Panc1 (cell line): ENCODE results near the gene PERCC1. TPM values are rescaled to one million over a fixed set of nuclear protein-coding genes. Genes with fewer than 3 reads are reported as not detected.

Experiments used
- ATAC-seq: fragments of 200-7000 bp; cut with Tn5 transposase; 2 replicates; pipeline ENCODE4 v1.9.1; 2020; ENCODE audit warnings: mild to moderate bottlenecking, moderate library complexity
- BruUV-seq: library from RNA; stranded (reverse); fragments of 400-500 nt; replicated peaks from 2 replicates; lab custom pipeline; 2021; lab: Mats Ljungman, UMichigan
- CTCF ChIA-PET: fragments of 300-600 bp; sonication (Branson Sonifier 250); formaldehyde crosslinking; loops from one replicate; lab custom pipeline; 2022; ENCODE audit warnings: antibody characterized with exemption; lab: Charles Lee
- POLR2A ChIA-PET: fragments of 300-600 bp; sonication (Branson Sonifier 250); formaldehyde crosslinking; loops from one replicate; lab custom pipeline; 2022; ENCODE audit warnings: antibody characterized with exemption; lab: Charles Lee
- DNase-seq: peaks from one replicate; pipeline ENCODE4 v3.0.0-alpha.2; 2010; ENCODE audit warnings: low read depth, low spot score
- H3K27ac ChIP-seq: 2 replicates; pipeline ENCODE4 v1.5.1; 2011; ENCODE audit warnings: mild to moderate bottlenecking, low read length, inconsistent platforms
- H3K27me3 ChIP-seq: fragments of 200-500 bp; sonication (Bioruptor generic); 2 replicates; pipeline ENCODE4 v1.6.0; 2014; ENCODE audit warnings: low read length, inconsistent platforms; ENCODE audit not compliant: control insufficient read depth, insufficient read depth
- H3K36me3 ChIP-seq: fragments of 200-500 bp; sonication (Bioruptor generic); 2 replicates; pipeline ENCODE4 v1.5.1; 2014; ENCODE audit warnings: inconsistent platforms, mild to moderate bottlenecking, low read length, moderate library complexity; ENCODE audit not compliant: control insufficient read depth, insufficient read depth
- H3K4me1 ChIP-seq: 2 replicates; pipeline ENCODE4 v1.5.1; 2011; ENCODE audit warnings: inconsistent platforms, mild to moderate bottlenecking, low read length, moderate library complexity; ENCODE audit not compliant: control insufficient read depth, insufficient read depth
- H3K4me3 ChIP-seq, 2 experiments: 2 replicates each; pipeline ENCODE4 v1.5.1; 2011 to 2012; ENCODE audit warnings: low read depth in 2 of 2, low read length in 2 of 2, mild to moderate bottlenecking in 2 of 2, inconsistent platforms in 1 of 2, moderate library complexity in 1 of 2
- H3K9me3 ChIP-seq: fragments of 200-500 bp; sonication (Bioruptor generic); 2 replicates; pipeline ENCODE4 v1.5.1; 2014; ENCODE audit warnings: low read depth, mild to moderate bottlenecking, inconsistent platforms, low read length, moderate library complexity; ENCODE audit not compliant: control insufficient read depth, insufficient read depth
- CTCF ChIP-seq: fragments of 450-650 bp; IDR thresholded peaks from 2 replicates; pipeline ENCODE4 v1.5.1; 2017; ENCODE audit warnings: mild to moderate bottlenecking
- POLR2AphosphoS5 ChIP-seq: IDR thresholded peaks from 2 replicates; pipeline ENCODE4 v1.6.1; 2012; ENCODE audit warnings: mild to moderate bottlenecking, low read depth, low read length, moderate library complexity
- REST ChIP-seq, 2 experiments: IDR thresholded peaks; 2 replicates each; pipeline ENCODE4 v1.6.1; 2011 to 2012; ENCODE audit warnings: low read depth in 2 of 2, control low read depth in 1 of 2, low read length in 1 of 2, mild to moderate bottlenecking in 1 of 2, moderate library complexity in 1 of 2; ENCODE audit not compliant: insufficient read depth in 1 of 2
- SIN3A ChIP-seq: IDR thresholded peaks from 2 replicates; pipeline ENCODE4 v1.6.1; 2012; ENCODE audit warnings: low read depth, mild to moderate bottlenecking, low read length, moderate library complexity, borderline replicate concordance; ENCODE audit not compliant: insufficient read depth
- TCF7L2 ChIP-seq: IDR thresholded peaks from 2 replicates; pipeline ENCODE4 v1.6.1; 2011; ENCODE audit warnings: mild to moderate bottlenecking, low read depth, low read length, inconsistent platforms
- in situ Hi-C: cut with HindIII; loops from 2 replicates; pipeline ENCODE4 v1.10.0; 2016; ENCODE audit warnings: low sequenced_read_pairs, low pct_unique_long_range_greater_than_20kb
- intact Hi-C: fragments of 100-400 bp; cut with micrococcal nuclease; formaldehyde crosslinking; loops from one replicate; pipeline ENCODE4 v1.10.0; 2022; ENCODE audit not compliant: unreplicated experiment
- total RNA-seq: library from RNA; stranded (reverse); gene quantifications from one replicate; pipeline ENCODE4 v1.2.1, GENCODE V29; 2021; ENCODE audit not compliant: unreplicated experiment

PERCC1 gene
- total RNA-seq, 1 experiment from 2014 or later = not detected

- CTCF ChIA-PET = no interaction called here
- no peak for DNase-seq
- Histone ChIP-seq H3K4me3 (no peak overlapping the region), H3K9me3 (no peaks in the 10 kb centered on the region), H3K36me3 (no peaks in the 10 kb centered on the region), H3K4me1 (no peaks in the 10 kb centered on the region), H3K27ac (no peak overlapping the region), H3K27me3 (no peaks in the 10 kb centered on the region)
- TF ChIP-seq TCF7L2 (no peak), SIN3A (no peak), POLR2AphosphoS5 (no peak), CTCF (no peak), REST (IDR thresholded peaks at IDR 0.05; ENCODE audit: insufficient read depth in 1 of 2, low read depth in 2 of 2, low read length in 1 of 2) (no peak)
- intact Hi-C loops = no loop called here
- no peak for ATAC-seq
- in situ Hi-C loops = no loop called here
- POLR2A ChIA-PET = no interaction called here
- BruUV-seq = no TSS peak
Observed at GRCh38 chr16:1458977-1459341, 28.1 kb downstream of the PERCC1 start.

- ChIA-PET POLR2A (interaction anchor here (0.6 to 0.7 kb wide), 2 partner anchors 39 to 320 kb away, joined by 8 to 17 read pairs; no protein-coding TSS in a partner anchor), CTCF (no interaction called here)
- in situ Hi-C loops (no loop called here), intact Hi-C loops (no loop called here)
- no peak overlapping the region for H3K27ac ChIP-seq
- H3K4me3 ChIP-seq = no peak overlapping the region
- H3K36me3 ChIP-seq = no peaks in the 10 kb centered on the region
- H3K4me1 ChIP-seq = no peaks in the 10 kb centered on the region
- DNase-seq (no peak), ATAC-seq (no peak)
- H3K9me3 ChIP-seq = no peaks in the 10 kb centered on the region
- BruUV-seq = no TSS peak
- no peaks in the 10 kb centered on the region for H3K27me3 ChIP-seq
- TF ChIP-seq SIN3A = no peak
- TF ChIP-seq CTCF = no peak
- no peak for TF ChIP-seq TCF7L2
- TF ChIP-seq REST (IDR thresholded peaks at IDR 0.05; ENCODE audit: insufficient read depth in 1 of 2, low read depth in 2 of 2, low read length in 1 of 2) = no peak
- no peak for TF ChIP-seq POLR2AphosphoS5
Observed at GRCh38 chr16:1459967-1460366, 29.1 kb downstream of the PERCC1 start.
